Suprapubic skin (tissue), 3 donors: ENCODE data around the gene GGA1.

ENCODE experiments used
- POLR2A ChIP-seq, 2 donors: fragments of 450-650 bp; IDR thresholded peaks; one replicate each; pipeline ENCODE4 v1.6.1; 2017; ENCODE audit warnings: antibody characterized with exemption in 2 of 2, mild to moderate bottlenecking in 2 of 2, moderate library complexity in 2 of 2
- TF ChIP-seq, protein P1 (sequence below), 2 donors: fragments of 200-600 bp in 1 of 2; fragments of 450-650 bp in 1 of 2; sonication (generic) in 1 of 2; IDR thresholded peaks; one replicate each; pipeline ENCODE4 v1.5.1; 2016 to 2019; ENCODE audit warnings: antibody characterized with exemption in 2 of 2, mild to moderate bottlenecking in 1 of 2, moderate library complexity in 1 of 2

DNA sequence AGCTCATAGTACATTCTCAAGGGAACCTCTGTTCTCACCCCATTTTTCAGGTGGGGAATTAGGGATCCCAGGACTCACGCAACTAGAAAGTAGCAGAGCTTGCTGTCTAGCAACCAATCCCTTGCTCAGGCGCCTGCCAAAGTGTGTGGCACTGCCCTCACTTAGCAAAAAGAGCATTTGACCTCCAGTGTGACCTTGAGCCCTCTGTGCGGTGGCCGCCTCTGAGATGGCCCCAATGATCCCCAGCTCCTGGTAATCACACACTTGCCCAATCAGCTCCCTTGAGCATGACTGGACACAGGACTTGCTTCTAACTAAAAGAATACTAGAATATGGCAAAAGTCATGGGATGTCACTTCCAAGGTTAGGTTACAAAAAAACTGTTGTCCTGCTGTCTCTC is 26.1 kb upstream of the GGA1 start:
- TF ChIP-seq, protein P1, sequence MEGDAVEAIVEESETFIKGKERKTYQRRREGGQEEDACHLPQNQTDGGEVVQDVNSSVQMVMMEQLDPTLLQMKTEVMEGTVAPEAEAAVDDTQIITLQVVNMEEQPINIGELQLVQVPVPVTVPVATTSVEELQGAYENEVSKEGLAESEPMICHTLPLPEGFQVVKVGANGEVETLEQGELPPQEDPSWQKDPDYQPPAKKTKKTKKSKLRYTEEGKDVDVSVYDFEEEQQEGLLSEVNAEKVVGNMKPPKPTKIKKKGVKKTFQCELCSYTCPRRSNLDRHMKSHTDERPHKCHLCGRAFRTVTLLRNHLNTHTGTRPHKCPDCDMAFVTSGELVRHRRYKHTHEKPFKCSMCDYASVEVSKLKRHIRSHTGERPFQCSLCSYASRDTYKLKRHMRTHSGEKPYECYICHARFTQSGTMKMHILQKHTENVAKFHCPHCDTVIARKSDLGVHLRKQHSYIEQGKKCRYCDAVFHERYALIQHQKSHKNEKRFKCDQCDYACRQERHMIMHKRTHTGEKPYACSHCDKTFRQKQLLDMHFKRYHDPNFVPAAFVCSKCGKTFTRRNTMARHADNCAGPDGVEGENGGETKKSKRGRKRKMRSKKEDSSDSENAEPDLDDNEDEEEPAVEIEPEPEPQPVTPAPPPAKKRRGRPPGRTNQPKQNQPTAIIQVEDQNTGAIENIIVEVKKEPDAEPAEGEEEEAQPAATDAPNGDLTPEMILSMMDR (IDR thresholded peaks at IDR 0.05): no peak
- TF ChIP-seq POLR2A (IDR thresholded peaks at IDR 0.05): no peak
